HG03565 (cell line): ENCODE measurements around the gene S1PR4.
"Not testable (repeated sequence)": the region's sequence is repeated elsewhere in the genome, so short reads cannot be mapped to it uniquely, and the experiment has no call there.

ENCODE experiments used
- ATAC-seq: cut with Tn5 transposase; IDR thresholded peaks from one replicate; pipeline ENCODE4 v1.9.1; 2021; ENCODE audit warnings: mild to moderate bottlenecking, moderate library complexity; ENCODE audit not compliant: unreplicated experiment

S1PR4 gene

DNA sequence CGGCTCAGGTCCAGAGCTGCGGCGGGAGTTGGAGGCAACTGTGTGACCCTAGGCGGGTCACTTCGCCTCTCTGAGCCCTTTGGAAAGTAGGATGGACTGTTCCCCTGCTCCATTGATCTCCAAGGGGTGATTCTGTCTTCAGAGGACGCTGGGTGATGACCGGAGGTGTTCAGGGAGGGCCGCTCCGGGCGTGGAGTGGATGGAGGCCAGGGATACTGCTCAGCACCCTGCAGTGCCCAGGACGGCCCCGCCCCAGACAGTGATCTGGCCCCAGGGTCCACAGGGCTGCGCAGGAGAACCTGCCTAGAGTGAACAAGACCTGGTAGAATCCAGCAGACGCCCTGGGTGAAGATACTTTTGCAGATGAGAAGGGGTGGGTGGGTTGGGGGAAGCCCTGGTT lies 14.1 kb downstream of the S1PR4 start:
- no peak for ATAC-seq

DNA sequence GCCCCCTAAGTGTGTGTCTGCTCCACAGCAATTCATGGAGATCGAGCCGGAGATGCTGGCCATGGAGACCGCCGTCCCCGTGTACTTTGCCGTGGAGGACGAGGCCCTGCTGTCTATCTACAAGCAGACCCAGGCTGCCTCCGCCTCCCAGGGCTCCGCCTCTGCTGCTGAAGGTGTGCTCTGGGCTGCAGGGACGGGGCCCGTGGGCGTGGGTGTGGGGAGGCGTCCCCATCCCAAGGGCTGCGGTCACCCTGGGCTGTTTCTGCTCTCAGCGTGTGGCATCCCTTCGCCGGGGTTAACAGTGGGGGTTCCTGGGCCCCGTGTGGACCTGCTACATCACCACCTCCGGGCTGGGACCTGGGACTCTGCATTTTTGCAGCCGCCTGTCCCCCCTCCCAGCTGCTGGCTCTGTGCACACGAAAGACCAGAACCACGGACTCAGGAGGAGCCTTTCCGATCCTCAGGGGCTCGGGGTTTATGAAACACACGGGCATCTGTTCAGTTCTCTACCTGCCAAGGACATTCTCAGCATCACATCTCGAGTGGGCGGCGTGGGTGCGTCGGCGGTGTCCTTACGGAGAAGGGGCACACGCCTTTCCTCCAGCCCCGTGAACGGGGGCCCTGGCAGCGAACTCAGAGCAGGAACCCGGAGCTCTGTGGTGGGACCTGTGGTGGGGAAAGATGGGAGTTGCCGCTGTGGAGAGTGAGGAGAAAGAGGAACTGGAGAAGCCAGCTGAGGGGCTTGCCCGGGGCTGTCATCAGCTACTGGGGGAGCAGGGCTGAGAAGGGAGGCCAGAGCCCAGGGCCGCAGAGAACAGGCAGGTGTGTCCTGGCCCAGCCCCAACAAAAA lies 14.9 kb downstream of the S1PR4 start:
- ATAC-seq: no peak

DNA sequence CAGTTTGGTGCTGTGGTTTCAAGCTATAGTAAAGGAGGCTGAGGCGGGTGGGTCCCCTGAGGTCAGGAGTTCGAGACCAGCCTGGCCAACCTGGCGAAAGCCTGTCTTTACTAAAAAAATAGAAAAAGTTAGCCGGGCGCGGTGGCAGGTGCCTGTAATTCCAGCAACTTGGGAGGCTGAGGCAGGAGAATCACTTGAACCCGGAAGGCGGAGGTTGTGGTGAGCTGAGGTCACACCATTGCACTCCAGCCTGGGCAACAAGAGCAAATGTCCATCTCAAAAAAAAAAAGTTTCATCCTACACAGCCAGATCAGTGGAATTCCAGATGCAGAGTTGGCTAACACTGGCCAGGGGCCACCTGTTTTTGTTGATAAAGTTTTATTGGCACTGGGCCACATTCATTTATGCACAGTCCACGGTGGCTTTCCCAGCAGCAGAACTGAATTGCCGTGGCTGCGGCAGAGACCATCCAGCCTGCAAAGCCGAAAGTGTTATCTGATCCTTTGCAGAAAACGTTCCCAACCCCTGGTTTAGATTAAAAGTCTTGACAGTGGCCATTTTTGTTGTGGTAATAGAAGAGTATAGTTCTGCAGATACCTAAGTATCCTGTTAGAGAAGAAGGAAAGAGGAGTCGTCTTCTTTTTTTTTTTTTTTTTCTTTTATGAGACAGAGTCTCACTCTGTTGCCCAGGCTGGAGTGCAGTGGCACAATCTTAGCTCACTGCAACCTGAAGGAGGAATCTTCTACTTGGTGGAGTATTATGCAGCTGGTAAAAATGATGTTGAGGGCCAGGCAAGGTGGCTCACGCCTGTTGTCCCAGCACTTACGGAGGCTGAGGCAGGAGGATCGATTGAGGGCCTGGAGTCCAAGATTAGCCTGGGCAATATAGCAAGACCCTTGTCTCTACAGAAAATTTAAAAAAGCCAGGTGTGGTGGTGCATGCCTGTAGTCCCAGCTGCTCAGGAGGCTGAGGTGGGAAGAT lies 15.8 kb downstream of the S1PR4 start:
- no peak for ATAC-seq

DNA sequence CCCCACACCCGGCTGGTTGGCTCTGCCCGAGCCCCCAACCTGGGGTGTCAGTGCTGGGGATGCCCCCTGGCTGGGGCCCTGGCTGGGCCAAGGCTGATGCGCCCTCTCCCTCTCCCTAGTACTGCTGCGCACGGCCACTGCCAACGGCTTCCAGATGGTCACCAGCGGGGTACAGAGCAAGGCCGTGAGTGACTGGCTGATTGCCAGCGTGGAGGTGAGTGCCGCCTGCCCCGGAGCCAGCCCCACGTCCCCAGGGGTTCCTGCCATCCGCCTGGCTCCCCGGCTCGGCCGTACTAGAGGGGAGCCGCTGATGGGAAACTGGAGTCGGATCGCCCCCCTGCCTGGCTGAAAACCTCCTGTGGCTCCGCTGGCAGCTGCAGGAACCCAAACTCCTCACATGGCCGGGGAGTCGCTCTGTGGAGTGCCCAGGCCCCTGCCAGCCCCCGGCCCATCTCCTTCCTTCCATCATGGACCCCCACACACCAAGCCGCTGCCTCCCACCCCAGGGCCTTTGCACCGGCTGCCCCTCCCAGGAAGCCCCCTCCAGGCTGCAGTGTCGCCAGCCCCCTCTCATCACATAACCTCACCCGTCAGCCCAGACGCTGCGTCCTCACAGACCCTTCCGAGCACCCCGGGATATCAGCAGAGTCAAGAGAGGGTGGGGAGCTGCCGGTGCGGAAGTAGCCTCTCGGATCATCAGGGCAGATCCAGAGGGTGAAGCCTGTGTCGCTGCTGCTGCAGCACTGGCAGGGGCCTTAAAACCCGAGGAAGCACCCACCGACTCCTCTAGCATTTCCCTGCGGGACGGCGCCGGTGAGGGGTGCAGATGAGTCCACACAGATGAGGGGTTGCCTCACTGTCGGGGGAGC lies 17.7 kb downstream of the S1PR4 start:
- no peak for ATAC-seq

- no peak for ATAC-seq
Observed at GRCh38 chr19:3196933-3197205, 18.3 kb downstream of the S1PR4 start.

- no peak for ATAC-seq
Observed at GRCh38 chr19:3198901-3199700, 20.5 kb downstream of the S1PR4 start.

- no peak for ATAC-seq
Observed at GRCh38 chr19:3201072-3201700, 22.6 kb downstream of the S1PR4 start.

GRCh38 chr19:3201911-3202310 lies 23.3 kb downstream of the S1PR4 start:
- no peak for ATAC-seq

DNA sequence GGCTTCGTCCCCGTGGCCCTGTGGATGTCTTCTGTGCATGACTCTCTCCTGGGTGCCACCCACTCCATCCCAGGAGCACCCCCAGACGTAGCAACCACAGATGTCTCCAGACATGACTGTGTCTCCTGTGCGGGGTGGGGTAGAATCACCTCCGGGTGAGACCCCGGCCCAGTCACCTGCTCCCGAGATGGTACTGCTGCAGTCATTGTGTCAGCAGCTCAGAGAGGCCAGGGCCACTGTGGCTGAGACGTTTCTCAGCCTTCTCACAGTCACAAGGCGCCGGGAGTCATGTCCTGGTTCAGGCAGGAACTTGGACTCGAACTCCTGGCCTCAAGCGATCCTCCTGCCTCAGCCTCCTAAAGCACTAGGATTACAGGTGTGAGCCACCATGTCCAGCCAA lies 23.8 kb downstream of the S1PR4 start:
- no peak for ATAC-seq

DNA sequence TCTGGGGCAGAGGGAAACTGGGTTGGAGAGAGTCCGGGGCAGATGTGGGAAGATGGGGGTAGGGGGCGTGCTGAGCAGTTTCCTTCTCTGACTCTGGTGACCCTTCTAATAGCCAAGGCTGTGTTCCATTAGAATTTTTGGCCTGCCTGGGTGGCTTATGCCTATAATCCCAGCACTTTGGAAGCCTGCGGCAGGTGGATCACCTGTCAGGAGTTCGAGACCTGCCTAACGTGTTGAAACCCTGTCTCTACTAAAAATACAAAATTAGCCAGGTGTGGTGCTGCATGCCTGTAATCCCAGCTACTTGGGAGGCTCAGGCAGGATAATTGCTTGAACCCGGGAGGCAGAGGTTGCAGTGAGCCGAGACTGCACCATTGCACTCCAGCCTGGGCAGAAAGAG lies 24.3 kb downstream of the S1PR4 start:
- not testable (repeated sequence) for ATAC-seq

GRCh38 chr19:3203805-3204645 lies 25.5 kb downstream of the S1PR4 start:
- ATAC-seq: no peak

- no peak for ATAC-seq
Observed at GRCh38 chr19:3204646-3205275, 26.2 kb downstream of the S1PR4 start.

- no peak for ATAC-seq
Observed at GRCh38 chr19:3206216-3206953, 27.8 kb downstream of the S1PR4 start.

DNA sequence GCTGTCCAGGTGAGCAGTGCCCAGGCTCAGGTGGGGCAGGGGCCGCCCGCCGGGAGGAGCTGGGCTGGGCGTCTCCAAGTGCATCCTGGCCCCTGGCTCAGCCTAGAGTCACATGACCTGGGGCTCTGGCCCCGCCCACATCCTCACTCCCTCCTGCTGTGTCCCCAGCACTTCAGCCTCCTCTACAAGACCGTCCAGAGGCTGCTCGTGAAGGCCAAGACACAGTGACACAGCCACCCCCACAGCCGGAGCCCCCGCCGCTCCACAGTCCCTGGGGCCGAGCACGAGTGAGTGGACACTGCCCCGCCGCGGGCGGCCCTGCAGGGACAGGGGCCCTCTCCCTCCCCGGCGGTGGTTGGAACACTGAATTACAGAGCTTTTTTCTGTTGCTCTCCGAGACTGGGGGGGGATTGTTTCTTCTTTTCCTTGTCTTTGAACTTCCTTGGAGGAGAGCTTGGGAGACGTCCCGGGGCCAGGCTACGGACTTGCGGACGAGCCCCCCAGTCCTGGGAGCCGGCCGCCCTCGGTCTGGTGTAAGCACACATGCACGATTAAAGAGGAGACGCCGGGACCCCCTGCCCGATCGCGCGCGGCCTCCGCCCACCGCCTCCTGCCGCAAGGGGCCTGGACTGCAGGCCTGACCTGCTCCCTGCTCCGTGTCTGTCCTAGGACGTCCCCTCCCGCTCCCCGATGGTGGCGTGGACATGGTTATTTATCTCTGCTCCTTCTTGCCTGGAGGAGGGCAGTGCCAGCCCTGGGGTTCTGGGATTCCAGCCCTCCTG lies 29.1 kb downstream of the S1PR4 start:
- ATAC-seq: no peak

DNA sequence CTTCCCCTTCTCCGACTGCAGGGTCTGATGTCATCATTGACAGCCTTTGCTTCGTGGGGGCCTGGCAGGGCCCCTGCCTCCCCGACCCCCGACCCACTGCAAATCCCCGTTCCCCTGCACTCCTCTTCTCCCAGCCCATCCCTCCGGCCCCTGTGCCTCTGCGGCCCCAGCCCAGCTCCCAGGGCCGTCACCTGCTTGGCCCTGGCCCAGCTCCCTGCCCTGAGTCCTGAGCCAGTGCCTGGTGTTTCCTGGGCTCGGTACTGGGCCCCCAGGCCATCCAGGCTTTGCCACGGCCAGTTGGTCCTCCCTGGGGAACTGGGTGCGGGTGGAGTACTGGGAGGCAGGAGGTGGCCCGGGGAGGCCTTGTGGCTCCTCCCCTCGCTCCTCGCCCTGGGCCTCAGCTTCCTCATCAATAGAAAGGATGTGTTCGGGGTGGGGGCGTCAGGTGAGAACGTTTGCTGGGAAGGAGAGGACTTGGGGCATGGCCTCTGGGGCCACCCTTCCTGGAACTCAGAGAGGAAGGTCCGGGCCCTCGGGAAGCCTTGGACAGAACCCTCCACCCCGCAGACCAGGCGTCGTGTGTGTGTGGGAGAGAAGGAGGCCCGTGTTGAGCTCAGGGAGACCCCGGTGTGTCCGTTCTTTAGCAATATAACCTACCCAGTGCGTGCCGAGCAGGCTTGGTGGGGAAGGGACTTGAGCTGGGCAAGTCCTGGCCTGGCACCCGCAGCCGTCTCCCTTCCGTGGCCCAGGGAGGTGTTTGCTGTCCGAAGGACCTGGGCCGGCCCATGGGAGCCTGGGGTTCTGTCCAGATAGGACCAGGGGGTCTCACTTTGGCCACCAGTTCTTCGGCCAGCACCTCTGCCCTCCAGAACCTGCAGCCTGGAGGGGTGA lies 30.0 kb downstream of the S1PR4 start:
- ATAC-seq: no peak
